Astrocyte (in vitro differentiated cells and primary cell): ENCODE results near the gene ZNF385B.

Experiments
- CTCF ChIP-seq: IDR thresholded peaks from 2 replicates; pipeline ENCODE4 v1.5.1; 2011; ENCODE audit warnings: low read depth, mild to moderate bottlenecking, inconsistent platforms, low read length, moderate library complexity; ENCODE audit not compliant: insufficient read depth
- EZH2 ChIP-seq: IDR thresholded peaks from 2 replicates; pipeline ENCODE4 v1.6.1; 2012; ENCODE audit warnings: mild to moderate bottlenecking, low read length, inconsistent platforms; ENCODE audit not compliant: insufficient read depth

- TF ChIP-seq CTCF (no peak), EZH2 (no peak)
Observed at GRCh38 chr2:179511105-179511789, 350.2 kb downstream of the ZNF385B start.
